HepG2 (cell line): Measurements from ENCODE around the gene ARMC8. TPM values are rescaled to one million over a fixed set of nuclear protein-coding genes. Genes with fewer than 3 reads are reported as not detected.

Experiments
- AGO2 ChIP-seq: fragments of 200-400 bp; formaldehyde crosslinking; optimal IDR thresholded peaks from 2 replicates; pipeline ENCODE3; 2017; ENCODE audit warnings: mild to moderate bottlenecking, low read depth, low read length, moderate library complexity
- ARHGAP35 ChIP-seq: sonication (generic); formaldehyde crosslinking; IDR thresholded peaks from 2 replicates; pipeline ENCODE4 v1.9.0; 2022; ENCODE audit warnings: mild to moderate bottlenecking, inconsistent platforms, moderate library complexity, missing genetic modification reagents, borderline replicate concordance
- CHD2 ChIP-seq: IDR thresholded peaks from 2 replicates; pipeline ENCODE4 v1.6.1; 2011; ENCODE audit warnings: low read depth, low read length, improper control_type of control experiment
- CREBL2 ChIP-seq: sonication (generic); formaldehyde crosslinking; IDR thresholded peaks from 2 replicates; pipeline ENCODE4 v1.8.1; 2023; ENCODE audit warnings: missing genetic modification reagents, mild to moderate bottlenecking, borderline replicate concordance
- FOXK2 ChIP-seq: fragments of 450-650 bp; IDR thresholded peaks from 2 replicates; pipeline ENCODE4 v1.6.1; 2016
- GPN1 ChIP-seq: sonication (generic); formaldehyde crosslinking; IDR thresholded peaks from 2 replicates; pipeline ENCODE4 v1.5.1; 2020; ENCODE audit warnings: missing genetic modification reagents, borderline replicate concordance
- HCFC1 ChIP-seq: fragments of 150-350 bp; IDR thresholded peaks from 2 replicates; pipeline ENCODE4 v1.6.1; 2014; ENCODE audit warnings: low read depth, low read length
- ISL2 ChIP-seq: sonication (generic); formaldehyde crosslinking; IDR thresholded peaks from 2 replicates; pipeline ENCODE4 v1.5.0; 2020; ENCODE audit warnings: missing genetic modification reagents
- JUNB ChIP-seq: sonication (generic); formaldehyde crosslinking; IDR thresholded peaks from 2 replicates; pipeline ENCODE4 v1.8.0; 2022; ENCODE audit warnings: missing genetic modification reagents, mild to moderate bottlenecking, borderline replicate concordance
- KDM2A ChIP-seq: sonication (generic); formaldehyde crosslinking; IDR thresholded peaks from 2 replicates; pipeline ENCODE4 v1.4.0; 2020; ENCODE audit warnings: low read depth, missing genetic modification reagents, borderline replicate concordance
- KLF11 ChIP-seq: IDR thresholded peaks from 2 replicates; pipeline ENCODE4 v1.6.1; 2016; ENCODE audit warnings: missing compliant biosample characterization
- NFE2L1 ChIP-seq: sonication (generic); formaldehyde crosslinking; IDR thresholded peaks from 2 replicates; pipeline ENCODE4 v1.4.0; 2020; ENCODE audit warnings: missing genetic modification reagents, mild to moderate bottlenecking, borderline replicate concordance
- NONO ChIP-seq, 2 experiments: fragments of 450-650 bp in 1 of 2; sonication (generic) in 1 of 2; formaldehyde crosslinking in 1 of 2; IDR thresholded peaks in 1 of 2; conservative IDR thresholded peaks in 1 of 2; 2 replicates each; pipeline versions ENCODE4 v1.6.1 to v1.8.0; 2017 to 2022; ENCODE audit warnings: mild to moderate bottlenecking in 1 of 2, missing genetic modification reagents in 1 of 2, moderate library complexity in 1 of 2
- NR2F6 ChIP-seq, 2 experiments: IDR thresholded peaks; 2 replicates each; pipeline ENCODE4 v1.6.1; 2016; ENCODE audit warnings: antibody characterized with exemption in 1 of 2, mild to moderate bottlenecking in 1 of 2
- SETDB1 ChIP-seq: sonication (generic); formaldehyde crosslinking; IDR thresholded peaks from 2 replicates; pipeline ENCODE4 v1.5.1; 2020; ENCODE audit warnings: missing genetic modification reagents, mild to moderate bottlenecking, borderline replicate concordance
- ZBTB21 ChIP-seq: sonication (generic); formaldehyde crosslinking; IDR thresholded peaks from 2 replicates; pipeline ENCODE4 v1.4.0; 2020; ENCODE audit warnings: missing genetic modification reagents
- ZBTB3 ChIP-seq: sonication (generic); formaldehyde crosslinking; IDR thresholded peaks from 2 replicates; pipeline ENCODE4 v1.4.0; 2020; ENCODE audit warnings: low read depth, mild to moderate bottlenecking, moderate library complexity, missing genetic modification reagents, borderline replicate concordance
- ZNF180 ChIP-seq: sonication (generic); formaldehyde crosslinking; IDR thresholded peaks from 2 replicates; pipeline ENCODE4 v1.4.0; 2020; ENCODE audit warnings: low read depth, missing genetic modification reagents, borderline replicate concordance
- ZNF251 ChIP-seq: sonication (generic); formaldehyde crosslinking; IDR thresholded peaks from 2 replicates; pipeline ENCODE4 v1.9.0; 2021; ENCODE audit warnings: mild to moderate bottlenecking, missing genetic modification reagents
- ZNF253 ChIP-seq: sonication (generic); formaldehyde crosslinking; IDR thresholded peaks from 2 replicates; pipeline ENCODE4 v1.8.0; 2022; ENCODE audit warnings: mild to moderate bottlenecking, missing genetic modification reagents, borderline replicate concordance
- ZNF549 ChIP-seq: sonication (generic); formaldehyde crosslinking; IDR thresholded peaks from 2 replicates; pipeline ENCODE4 v1.5.0; 2020; ENCODE audit warnings: missing genetic modification reagents
- ZNF605 ChIP-seq: sonication (generic); formaldehyde crosslinking; IDR thresholded peaks from 2 replicates; pipeline ENCODE4 v1.8.0; 2022; ENCODE audit warnings: mild to moderate bottlenecking, missing genetic modification reagents
- ZNF775 ChIP-seq: sonication (generic); formaldehyde crosslinking; IDR thresholded peaks from 2 replicates; pipeline ENCODE4 v1.4.0; 2020; ENCODE audit warnings: missing genetic modification reagents, mild to moderate bottlenecking, moderate library complexity, borderline replicate concordance
- polyA plus RNA-seq, 8 experiments: library from polyadenylated mRNA; depleted of rRNA in 3 of 8; stranded (reverse) in 7 of 8; unstranded in 1 of 8; fragments of >200 nt; fragmentation: Illumina TruSeq in 4 of 8; extraction: Trizol in 4 of 8; gene quantifications; 2 replicates each; pipeline versions ENCODE4 v1.2.1 to v1.2.3, GENCODE V29; 2011 to 2016; ENCODE audit warnings: low read depth in 4 of 8, missing spikeins in 1 of 8, mixed read lengths in 1 of 8; ENCODE audit not compliant: insufficient read depth in 1 of 8
- total RNA-seq, 5 experiments: library from RNA; depleted of rRNA; stranded (reverse); fragments of >200 nt; fragmentation: Illumina TruSeq; extraction: Trizol; gene quantifications; 2 replicates each; pipeline ENCODE4 v1.2.3, GENCODE V29; 2016; ENCODE audit warnings: low read depth in 1 of 5
- TF ChIP-seq, protein P1 (sequence below): sonication (generic); formaldehyde crosslinking; IDR thresholded peaks from 2 replicates; pipeline ENCODE4 v1.5.0; 2020; ENCODE audit warnings: missing genetic modification reagents
- TF ChIP-seq, protein P2 (sequence below): IDR thresholded peaks from 2 replicates; pipeline ENCODE4 v1.6.1; 2016; ENCODE audit warnings: control low read depth
- TF ChIP-seq, protein P3 (sequence below): sonication (generic); formaldehyde crosslinking; IDR thresholded peaks from 2 replicates; pipeline ENCODE4 v1.4.0; 2020; ENCODE audit warnings: missing genetic modification reagents
- TF ChIP-seq, protein P4 (sequence below): conservative IDR thresholded peaks from 2 replicates; pipeline ENCODE4 v1.6.1; 2018; ENCODE audit warnings: missing genetic modification reagents

ARMC8 gene
- total and polyA plus RNA-seq, 2 of the 13 experiments (the other 11 are each of a cell fraction or from before 2014, with no cell fraction given) = 38.9 to 55.3 TPM

DNA sequence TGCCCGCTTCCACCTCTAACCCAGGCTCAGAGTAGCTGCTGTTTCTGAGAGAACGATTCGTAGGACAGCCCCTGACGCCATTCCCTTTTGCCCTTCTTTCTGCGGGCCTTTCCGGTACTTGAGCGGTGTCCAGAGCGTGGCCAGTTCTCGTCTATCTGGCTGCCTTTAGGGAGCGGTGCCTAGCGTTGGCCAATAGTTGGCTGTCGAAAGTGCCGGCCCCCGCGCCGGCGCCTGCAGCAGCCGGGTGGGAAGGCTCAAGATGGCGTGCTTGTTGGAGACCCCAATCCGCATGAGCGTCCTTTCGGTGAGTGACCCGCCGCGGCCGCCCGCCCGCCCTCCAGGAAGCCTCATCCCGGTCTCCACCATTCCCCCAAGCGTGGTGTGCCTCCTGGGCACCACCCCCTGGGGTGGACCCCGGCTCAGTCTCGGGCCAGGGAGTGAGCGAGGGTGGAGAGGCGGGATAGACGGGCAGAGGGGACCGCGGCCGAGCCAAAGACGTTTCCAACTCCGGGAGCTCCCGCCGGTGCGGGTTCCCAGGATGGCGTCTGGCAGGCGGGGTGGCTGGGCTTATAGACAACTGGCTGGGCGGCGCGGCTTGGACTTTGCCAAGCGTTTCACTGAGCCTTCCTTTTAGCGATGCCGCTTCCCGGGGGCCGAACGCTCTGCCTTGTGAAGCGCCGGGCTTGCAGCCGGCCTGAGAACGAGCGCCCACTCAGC lies at the start of gene ARMC8 (continued):
- TF ChIP-seq CREBL2 (CRISPR knock-in tag) (no peak), ZNF775 (CRISPR knock-in tag) (peak; percentile 58; the same call in 1 of the 2 replicates), ZNF605 (CRISPR knock-in tag) (peak; percentile 23; the same call in 1 of the 2 replicates), KLF11 (CRISPR knock-in tag) (peak; percentile 15; the same call in 1 of the 2 replicates), ISL2 (CRISPR knock-in tag) (no peak), HCFC1 (peak; percentile 40; the same call in 1 of the 2 replicates), NR2F6 (IDR thresholded peaks at IDR 0.05) (no peak), NR2F6 (CRISPR knock-in tag; IDR thresholded peaks at IDR 0.05) (no peak), GPN1 (CRISPR knock-in tag) (no peak), SETDB1 (CRISPR knock-in tag) (no peak), ZNF180 (no peak), NFE2L1 (CRISPR knock-in tag) (peak; percentile 79; the same call in 1 of the 2 replicates), ZNF549 (CRISPR knock-in tag) (no peak), ZBTB21 (CRISPR knock-in tag) (no peak), FOXK2 (no peak), AGO2 (peak; percentile 78), ZNF253 (CRISPR knock-in tag) (no peak; the same call in 1 of the 2 replicates), ZNF251 (CRISPR knock-in tag) (no peak), ZBTB3 (CRISPR knock-in tag) (no peak), CHD2 (no peak), NONO (IDR thresholded peaks at IDR 0.05) (no peak), NONO (CRISPR knock-in tag; conservative IDR thresholded peaks at IDR 0.05) (peak; percentile 69), KDM2A (CRISPR knock-in tag) (peak; percentile 97), ARHGAP35 (CRISPR knock-in tag) (peak; percentile 68; the same call in 1 of the 2 replicates), JUNB (no peak)
- TF ChIP-seq, protein P1, sequence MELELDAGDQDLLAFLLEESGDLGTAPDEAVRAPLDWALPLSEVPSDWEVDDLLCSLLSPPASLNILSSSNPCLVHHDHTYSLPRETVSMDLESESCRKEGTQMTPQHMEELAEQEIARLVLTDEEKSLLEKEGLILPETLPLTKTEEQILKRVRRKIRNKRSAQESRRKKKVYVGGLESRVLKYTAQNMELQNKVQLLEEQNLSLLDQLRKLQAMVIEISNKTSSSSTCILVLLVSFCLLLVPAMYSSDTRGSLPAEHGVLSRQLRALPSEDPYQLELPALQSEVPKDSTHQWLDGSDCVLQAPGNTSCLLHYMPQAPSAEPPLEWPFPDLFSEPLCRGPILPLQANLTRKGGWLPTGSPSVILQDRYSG (CRISPR knock-in tag) = no peak
- TF ChIP-seq, protein P2, sequence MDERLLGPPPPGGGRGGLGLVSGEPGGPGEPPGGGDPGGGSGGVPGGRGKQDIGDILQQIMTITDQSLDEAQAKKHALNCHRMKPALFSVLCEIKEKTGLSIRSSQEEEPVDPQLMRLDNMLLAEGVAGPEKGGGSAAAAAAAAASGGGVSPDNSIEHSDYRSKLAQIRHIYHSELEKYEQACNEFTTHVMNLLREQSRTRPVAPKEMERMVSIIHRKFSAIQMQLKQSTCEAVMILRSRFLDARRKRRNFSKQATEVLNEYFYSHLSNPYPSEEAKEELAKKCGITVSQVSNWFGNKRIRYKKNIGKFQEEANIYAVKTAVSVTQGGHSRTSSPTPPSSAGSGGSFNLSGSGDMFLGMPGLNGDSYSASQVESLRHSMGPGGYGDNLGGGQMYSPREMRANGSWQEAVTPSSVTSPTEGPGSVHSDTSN = no peak
- TF ChIP-seq, protein P3, sequence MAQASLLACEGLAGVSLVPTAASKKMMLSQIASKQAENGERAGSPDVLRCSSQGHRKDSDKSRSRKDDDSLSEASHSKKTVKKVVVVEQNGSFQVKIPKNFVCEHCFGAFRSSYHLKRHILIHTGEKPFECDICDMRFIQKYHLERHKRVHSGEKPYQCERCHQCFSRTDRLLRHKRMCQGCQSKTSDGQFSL (CRISPR knock-in tag) = no peak
- TF ChIP-seq, protein P4, sequence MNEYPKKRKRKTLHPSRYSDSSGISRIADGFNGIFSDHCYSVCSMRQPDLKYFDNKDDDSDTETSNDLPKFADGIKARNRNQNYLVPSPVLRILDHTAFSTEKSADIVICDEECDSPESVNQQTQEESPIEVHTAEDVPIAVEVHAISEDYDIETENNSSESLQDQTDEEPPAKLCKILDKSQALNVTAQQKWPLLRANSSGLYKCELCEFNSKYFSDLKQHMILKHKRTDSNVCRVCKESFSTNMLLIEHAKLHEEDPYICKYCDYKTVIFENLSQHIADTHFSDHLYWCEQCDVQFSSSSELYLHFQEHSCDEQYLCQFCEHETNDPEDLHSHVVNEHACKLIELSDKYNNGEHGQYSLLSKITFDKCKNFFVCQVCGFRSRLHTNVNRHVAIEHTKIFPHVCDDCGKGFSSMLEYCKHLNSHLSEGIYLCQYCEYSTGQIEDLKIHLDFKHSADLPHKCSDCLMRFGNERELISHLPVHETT (CRISPR knock-in tag) = 0 out of 2 replicates have a peak, but pooled peaks have one; percentile 43
